ENCODE measurements around the gene FADS2. TPM values are rescaled to one million over a fixed set of nuclear protein-coding genes. Genes with fewer than 3 reads are reported as not detected.
A peak's percentile ranks its signal among the peaks of the same experiment; 100 is the strongest.

FADS2 gene
- total and polyA plus RNA-seq, 2 of the 13 experiments (the other 11 are each of a cell fraction or from before 2014, with no cell fraction given) = 90.1 to 124 TPM

GRCh38 chr11:61905801-61906521 is 77.9 kb downstream of the FADS2 start:
- no peak for ATAC-seq
- no TSS peak for BruUV-seq (replicated peaks)
- in situ Hi-C loops (cut with HindIII; ENCODE audit: extremely low pct_ligation_motif_present, low pct_unique_long_range_greater_than_20kb) = no loop called here
- Histone ChIP-seq H3K27me3 (ENCODE audit: control insufficient read depth in 1 of 2, insufficient read depth in 2 of 2, low read length in 2 of 2) (peaks cover 0 to 5% of the 10 kb centered on the region in 2 experiments; a peak in 1 of 5 replicates), H3K79me2 (ENCODE audit: insufficient read depth, low read length) (no peaks in the 10 kb centered on the region), H2AFZ (ENCODE audit: low read length) (no peak overlapping the region), H3K9ac (ENCODE audit: insufficient read depth, low read depth, low read length) (no peak overlapping the region), H3K27ac (ENCODE audit: extremely low read length, insufficient read depth, low read length) (no peak overlapping the region), H4K20me1 (ENCODE audit: insufficient read depth, low read length) (no peaks in the 10 kb centered on the region), H3K36me3 (replicated peaks in 1 of 2; ENCODE audit: control insufficient read depth in 1 of 2, insufficient read depth in 2 of 2, low read length in 2 of 2) (no peaks in the 10 kb centered on the region), H3K4me1 (ENCODE audit: insufficient read depth, low read length) (peaks cover 33% of the 10 kb centered on the region), H3K4me3 (replicated peaks in 1 of 3; ENCODE audit: insufficient read depth in 1 of 3, low read depth in 2 of 3, low read length in 3 of 3) (no peak overlapping the region), H3K4me2 (ENCODE audit: low read depth, low read length) (no peak overlapping the region), H3K9me3 (ENCODE audit: low read length) (no peaks in the 10 kb centered on the region)
- intact Hi-C loops (cut with micrococcal nuclease; ENCODE audit: unreplicated experiment) = no loop called here
- 97% methylated on average over 5 of the region's 14 CpGs for WGBS (ENCODE audit: low lambda C conversion rate)
- no peak for DNase-seq (ENCODE audit: low spot score)
- FAIRE-seq = no peak
- ChIA-PET CTCF (ENCODE audit: low intra/inter-chr PET ratio, low total read pairs) (interaction anchor here (1.3 kb wide), 1 partner anchor 11 kb away, joined by 4 read pairs; no protein-coding TSS in a partner anchor), POLR2A (interaction anchor here (0.5 to 2.3 kb wide), 3 partner anchors 10 to 58 kb away, joined by 4 to 11 read pairs (median 5); no protein-coding TSS in a partner anchor)
- TF ChIP-seq PCBP2 (optimal IDR thresholded peaks at IDR 0.05; ENCODE audit: low read depth, low read length, poor library complexity, severe bottlenecking) (no peak), IRF9 (CRISPR knock-in tag; IDR thresholded peaks at IDR 0.05; ENCODE audit: borderline replicate concordance) (no peak), ZNF530 (CRISPR knock-in tag; IDR thresholded peaks at IDR 0.05; ENCODE audit: low read depth) (no peak), ZNF768 (CRISPR knock-in tag; IDR thresholded peaks at IDR 0.05) (peak; percentile 93)

GRCh38 chr11:61906522-61906909 is 78.4 kb downstream of the FADS2 start:
- no peak for FAIRE-seq
- CTCF ChIA-PET (ENCODE audit: low intra/inter-chr PET ratio, low total read pairs) = no interaction called here

More at GRCh38 chr11:61906522-61906909, 78.4 kb downstream of the FADS2 start:
- Histone ChIP-seq H3K9ac (ENCODE audit: insufficient read depth, low read depth, low read length) (no peak overlapping the region), H3K27me3 (ENCODE audit: control insufficient read depth in 1 of 2, insufficient read depth in 2 of 2, low read length in 2 of 2) (peaks cover 1 to 8% of the 10 kb centered on the region in 2 experiments; a peak in 2 of 5 replicates), H3K27ac (ENCODE audit: extremely low read length, insufficient read depth, low read length) (no peak overlapping the region), H3K9me3 (ENCODE audit: low read length) (no peaks in the 10 kb centered on the region), H3K4me3 (replicated peaks in 1 of 3; ENCODE audit: insufficient read depth in 1 of 3, low read depth in 2 of 3, low read length in 3 of 3) (no peak overlapping the region), H3K4me1 (ENCODE audit: insufficient read depth, low read length) (peaks cover 38% of the 10 kb centered on the region), H2AFZ (ENCODE audit: low read length) (no peak overlapping the region), H3K4me2 (ENCODE audit: low read depth, low read length) (no peak overlapping the region), H3K36me3 (replicated peaks in 1 of 2; ENCODE audit: control insufficient read depth in 1 of 2, insufficient read depth in 2 of 2, low read length in 2 of 2) (no peaks in the 10 kb centered on the region), H3K79me2 (ENCODE audit: insufficient read depth, low read length) (no peaks in the 10 kb centered on the region), H4K20me1 (ENCODE audit: insufficient read depth, low read length) (no peaks in the 10 kb centered on the region)
- TF ChIP-seq PCBP1 (IDR thresholded peaks at IDR 0.05; ENCODE audit: borderline replicate concordance, low read depth, low read length) (0 out of 2 replicates have a peak, but pooled peaks have one; percentile 24), ELK4 (CRISPR knock-in tag; IDR thresholded peaks at IDR 0.05; ENCODE audit: borderline replicate concordance) (no peak)
- in situ Hi-C loops (cut with HindIII; ENCODE audit: extremely low pct_ligation_motif_present, low pct_unique_long_range_greater_than_20kb) = no loop called here
- POLR2A ChIA-PET = interaction anchor here (1.0 kb wide), 1 partner anchor 17 kb away, joined by 4 read pairs; no protein-coding TSS in a partner anchor
- DNase-seq (ENCODE audit: low spot score) = no peak
- BruUV-seq (replicated peaks) = no TSS peak
- intact Hi-C loops (cut with micrococcal nuclease; ENCODE audit: unreplicated experiment) = no loop called here
- WGBS (ENCODE audit: low lambda C conversion rate) = 89% methylated on average over 7 of the region's 14 CpGs
- no peak for ATAC-seq

All from HepG2 (cell line).